Smooth muscle cell of trachea (primary cell): ENCODE data around the gene FBXL20. TPM values are rescaled to one million over a fixed set of nuclear protein-coding genes. Genes with fewer than 3 reads are reported as not detected.

Source experiments
- total RNA-seq: library from RNA; depleted of rRNA; stranded (reverse); fragments of >200 nt; gene quantifications from 2 replicates; pipeline ENCODE4 v1.2.1, GENCODE V29; 2014

FBXL20 gene
- 11.4 and 13.5 TPM in 2 replicates for total RNA-seq

GRCh38 chr17:39401412-39402243, at the start of gene FBXL20:
FBXL20 (minus strand) TSS chr17:39401626; CDS start chr17:39401402, 224 bp downstream.

GRCh38 chr17:39450847-39451581, 49.6 kb upstream of the FBXL20 start, which contains the start of gene MED1:
MED1 (minus strand) TSS chr17:39451263; CDS start chr17:39451062, 201 bp downstream.

GRCh38 chr17:39225308-39225958, 176.0 kb downstream of the FBXL20 start, which contains the start of gene STAC2:
STAC2 (minus strand) TSS chr17:39225945; CDS start chr17:39225502, 443 bp downstream.

Other genes starting within 250 kb of the FBXL20 start
- 11.8 and 18.5 TPM in 2 replicates for gene PLXDC1, start 250.0 kb downstream of the FBXL20 start, total RNA-seq
- gene ARL5C, start 235.5 kb downstream of the FBXL20 start, total RNA-seq: not detected in 2 replicates
- gene CACNB1, start 204.0 kb downstream of the FBXL20 start, total RNA-seq: 7.9 and 10.1 TPM in 2 replicates
- 1,631 and 2,257 TPM in 2 replicates for gene RPL19, start 201.3 kb downstream of the FBXL20 start, total RNA-seq
- not detected in 2 replicates for gene STAC2, start 175.7 kb downstream of the FBXL20 start, total RNA-seq
- 23.2 and 23.7 TPM in 2 replicates for gene MED1, start 49.6 kb upstream of the FBXL20 start, total RNA-seq
- gene CDK12, start 59.9 kb upstream of the FBXL20 start, total RNA-seq: 25.8 and 30.5 TPM in 2 replicates
- not detected in 2 replicates for gene NEUROD2, start 206.3 kb upstream of the FBXL20 start, total RNA-seq
- gene PPP1R1B, start 225.3 kb upstream of the FBXL20 start, total RNA-seq: 0.66 TPM in 1 of 2 replicates, not detected in the other
- gene STARD3, start 235.5 kb upstream of the FBXL20 start, total RNA-seq: 32.3 and 52.9 TPM in 2 replicates